Loucy (cell line): ENCODE results near the gene PLXNA4.

Experiments used
- H2AFZ ChIP-seq: fragments of 200-600 bp; sonication (generic); 2 replicates; pipeline ENCODE4 v1.6.0; 2016; ENCODE audit warnings: antibody characterized with exemption, mild to moderate bottlenecking, low read length, moderate library complexity
- H3F3A ChIP-seq: fragments of 200-600 bp; 2 replicates; pipeline ENCODE4 v1.6.0; 2016; ENCODE audit warnings: antibody characterized with exemption, low read depth, mild to moderate bottlenecking
- H3K27me3 ChIP-seq: fragments of 200-600 bp; sonication (generic); 2 replicates; pipeline ENCODE4 v1.6.1; 2014; ENCODE audit warnings: low read length, mild to moderate bottlenecking; ENCODE audit not compliant: insufficient read depth, poor library complexity, severe bottlenecking
- H3K36me3 ChIP-seq: fragments of 200-600 bp; sonication (generic); 2 replicates; pipeline ENCODE4 v1.6.1; 2016; ENCODE audit warnings: low read length; ENCODE audit not compliant: insufficient read depth
- H3K4me1 ChIP-seq: fragments of 200-600 bp; sonication (generic); 2 replicates; pipeline ENCODE4 v1.5.1; 2014; ENCODE audit warnings: low read length, mild to moderate bottlenecking; ENCODE audit not compliant: insufficient read depth, poor library complexity, severe bottlenecking
- H3K4me2 ChIP-seq: fragments of 200-600 bp; sonication (generic); 2 replicates; pipeline ENCODE4 v1.6.0; 2014; ENCODE audit warnings: antibody characterized with exemption, low read length, low read depth, mild to moderate bottlenecking; ENCODE audit not compliant: poor library complexity, severe bottlenecking
- H3K4me3 ChIP-seq: fragments of 200-600 bp; sonication (generic); 2 replicates; pipeline ENCODE4 v1.5.1; 2014; ENCODE audit warnings: low read length, mild to moderate bottlenecking, mixed read lengths; ENCODE audit not compliant: poor library complexity, severe bottlenecking
- H3K79me2 ChIP-seq: fragments of 200-600 bp; sonication (generic); 2 replicates; pipeline ENCODE4 v1.6.1; 2014; ENCODE audit warnings: low read length; ENCODE audit not compliant: insufficient read depth
- H3K9ac ChIP-seq: fragments of 200-600 bp; sonication (generic); 2 replicates; pipeline ENCODE4 v1.6.0; 2014; ENCODE audit warnings: mild to moderate bottlenecking, low read depth, low read length, moderate library complexity; ENCODE audit not compliant: poor library complexity, severe bottlenecking
- H3K9me2 ChIP-seq: fragments of 200-600 bp; sonication (generic); replicated peaks from 2 replicates; pipeline ENCODE4 v1.6.1; 2016; ENCODE audit warnings: low read depth, low read length, mixed read lengths
- H3K9me3 ChIP-seq: fragments of 200-600 bp; sonication (generic); 2 replicates; pipeline ENCODE4 v1.6.1; 2014; ENCODE audit warnings: mild to moderate bottlenecking, antibody characterized with exemption, low read length, low read depth; ENCODE audit not compliant: insufficient read depth
- H4K20me1 ChIP-seq: fragments of 200-600 bp; sonication (generic); 2 replicates; pipeline ENCODE4 v1.6.0; 2014; ENCODE audit warnings: antibody characterized with exemption, low read length, mild to moderate bottlenecking; ENCODE audit not compliant: insufficient read depth, poor library complexity, severe bottlenecking
- EZH2phosphoT487 ChIP-seq: fragments of 200-600 bp; IDR thresholded peaks from 2 replicates; pipeline ENCODE4 v1.6.1; 2018; ENCODE audit warnings: antibody characterized with exemption, mild to moderate bottlenecking, moderate library complexity, borderline replicate concordance
- TF ChIP-seq, protein P1 (sequence below): fragments of 200-600 bp; sonication (generic); conservative IDR thresholded peaks from 2 replicates; pipeline ENCODE4 v1.5.1; 2014; ENCODE audit warnings: mild to moderate bottlenecking, antibody characterized with exemption, low read length

The PLXNA4 gene

DNA sequence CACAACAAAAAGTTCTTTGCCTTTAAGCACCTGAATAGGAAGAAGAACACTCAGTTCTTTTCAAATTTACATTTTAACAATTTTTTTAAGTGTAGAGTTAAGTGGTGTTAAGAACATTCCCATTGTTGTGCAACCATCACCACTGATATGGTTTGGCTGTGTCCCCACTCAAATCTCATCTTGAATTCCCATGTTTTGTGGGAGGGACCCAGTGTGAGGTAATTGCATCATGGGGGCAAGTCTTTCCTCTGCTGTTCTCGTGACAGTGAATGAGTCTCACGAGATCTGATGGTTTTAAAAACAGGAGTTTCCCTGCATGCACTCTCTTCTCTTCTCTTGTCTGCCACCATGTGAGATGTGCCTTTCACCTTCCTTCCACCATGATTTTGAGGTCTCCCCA lies 155.7 kb downstream of the PLXNA4 start:
- Histone ChIP-seq H3K4me3 (no peak overlapping the region), H3K4me1 (peaks cover 5% of the 10 kb centered on the region)

DNA sequence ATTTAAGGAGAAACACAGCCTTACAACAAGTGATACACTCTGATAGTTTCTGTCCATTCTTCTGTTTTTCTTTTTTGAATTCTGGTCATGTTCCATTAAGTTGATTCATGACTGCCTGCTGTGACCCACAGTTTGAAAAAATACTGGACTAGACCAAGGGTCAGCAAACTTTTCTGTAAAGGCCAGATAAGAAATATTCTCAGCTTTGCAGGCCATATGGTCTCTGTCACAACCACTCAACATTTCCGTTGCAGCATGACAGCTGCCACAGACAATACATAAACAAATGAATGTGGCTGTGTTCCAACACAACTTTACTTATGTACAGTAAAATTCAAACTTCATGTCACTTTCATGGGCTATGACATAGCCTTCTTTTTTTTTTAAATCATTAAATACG lies 156.7 kb downstream of the PLXNA4 start:
- Histone ChIP-seq H3K9ac (no peak overlapping the region), H3K9me3 (no peaks in the 10 kb centered on the region), H3F3A (no peaks in the 10 kb centered on the region), H3K79me2 (no peaks in the 10 kb centered on the region), H3K27me3 (no peaks in the 10 kb centered on the region), H2AFZ (no peak overlapping the region), H3K4me1 (no peaks in the 10 kb centered on the region), H4K20me1 (no peaks in the 10 kb centered on the region), H3K9me2 (no peaks in the 10 kb centered on the region), H3K4me2 (no peak overlapping the region), H3K4me3 (no peak overlapping the region), H3K36me3 (no peaks in the 10 kb centered on the region)
- no peak for TF ChIP-seq EZH2phosphoT487
- TF ChIP-seq, protein P1, sequence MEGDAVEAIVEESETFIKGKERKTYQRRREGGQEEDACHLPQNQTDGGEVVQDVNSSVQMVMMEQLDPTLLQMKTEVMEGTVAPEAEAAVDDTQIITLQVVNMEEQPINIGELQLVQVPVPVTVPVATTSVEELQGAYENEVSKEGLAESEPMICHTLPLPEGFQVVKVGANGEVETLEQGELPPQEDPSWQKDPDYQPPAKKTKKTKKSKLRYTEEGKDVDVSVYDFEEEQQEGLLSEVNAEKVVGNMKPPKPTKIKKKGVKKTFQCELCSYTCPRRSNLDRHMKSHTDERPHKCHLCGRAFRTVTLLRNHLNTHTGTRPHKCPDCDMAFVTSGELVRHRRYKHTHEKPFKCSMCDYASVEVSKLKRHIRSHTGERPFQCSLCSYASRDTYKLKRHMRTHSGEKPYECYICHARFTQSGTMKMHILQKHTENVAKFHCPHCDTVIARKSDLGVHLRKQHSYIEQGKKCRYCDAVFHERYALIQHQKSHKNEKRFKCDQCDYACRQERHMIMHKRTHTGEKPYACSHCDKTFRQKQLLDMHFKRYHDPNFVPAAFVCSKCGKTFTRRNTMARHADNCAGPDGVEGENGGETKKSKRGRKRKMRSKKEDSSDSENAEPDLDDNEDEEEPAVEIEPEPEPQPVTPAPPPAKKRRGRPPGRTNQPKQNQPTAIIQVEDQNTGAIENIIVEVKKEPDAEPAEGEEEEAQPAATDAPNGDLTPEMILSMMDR = no peak

More for the DNA sequence above, 155.7 kb downstream of the PLXNA4 start:
- H3K9me2 ChIP-seq = no peaks in the 10 kb centered on the region
- no peaks in the 10 kb centered on the region for H3K9me3 ChIP-seq
- H3K4me2 ChIP-seq = no peak overlapping the region
- H3F3A ChIP-seq = no peaks in the 10 kb centered on the region
- no peak overlapping the region for H2AFZ ChIP-seq
- H3K36me3 ChIP-seq = no peaks in the 10 kb centered on the region
- no peak for TF ChIP-seq EZH2phosphoT487
- TF ChIP-seq, protein P1 = no peak
- H3K79me2 ChIP-seq = no peaks in the 10 kb centered on the region
- no peaks in the 10 kb centered on the region for H4K20me1 ChIP-seq
- H3K27me3 ChIP-seq = no peaks in the 10 kb centered on the region
- no peak overlapping the region for H3K9ac ChIP-seq

GRCh38 chr7:132418840-132419239 lies 157.4 kb downstream of the PLXNA4 start:
- Histone ChIP-seq H2AFZ (no peak overlapping the region), H3K4me3 (no peak overlapping the region), H3K9me2 (no peaks in the 10 kb centered on the region), H3K79me2 (no peaks in the 10 kb centered on the region), H3K27me3 (no peaks in the 10 kb centered on the region), H3K9ac (no peak overlapping the region), H3K36me3 (no peaks in the 10 kb centered on the region), H3F3A (no peaks in the 10 kb centered on the region), H4K20me1 (no peaks in the 10 kb centered on the region), H3K4me2 (no peak overlapping the region), H3K9me3 (no peaks in the 10 kb centered on the region), H3K4me1 (no peaks in the 10 kb centered on the region)
- TF ChIP-seq EZH2phosphoT487 = no peak
- TF ChIP-seq, protein P1 = no peak
